ENCODE results near the gene NDRG4. TPM values are rescaled to one million over a fixed set of nuclear protein-coding genes. Genes with fewer than 3 reads are reported as not detected.
"Not testable (repeated sequence)": the region's sequence is repeated elsewhere in the genome, so short reads cannot be mapped to it uniquely, and the experiment has no call there.

The NDRG4 gene
- total RNA-seq, 1 experiment from 2014 or later = 11.9 TPM

GRCh38 chr16:58485184-58485887 lies 14.6 kb upstream of the NDRG4 start:
- Histone ChIP-seq H3K4me3 (ENCODE audit: low read length) (no peak overlapping the region), H3K9me3 (ENCODE audit: low read length) (no peaks in the 10 kb centered on the region), H3K4me1 (ENCODE audit: low read length) (peaks cover 10% of the 10 kb centered on the region), H3K36me3 (ENCODE audit: insufficient read depth, low read length) (no peaks in the 10 kb centered on the region), H4K20me1 (ENCODE audit: insufficient read depth, low read depth, low read length) (no peaks in the 10 kb centered on the region; the same call in 1 of the 2 replicates), H3K27ac (ENCODE audit: low read length) (no peak overlapping the region), H3K4me2 (ENCODE audit: low read depth, low read length, poor library complexity, severe bottlenecking) (no peak overlapping the region), H3K9me2 (replicated peaks; ENCODE audit: insufficient read depth, low read length) (no peaks in the 10 kb centered on the region), H3K79me2 (ENCODE audit: low read length) (no peaks in the 10 kb centered on the region), H3K27me3 (ENCODE audit: low read length) (no peaks in the 10 kb centered on the region), H2AFZ (ENCODE audit: low read length) (no peak overlapping the region), H3K9ac (ENCODE audit: low read length) (no peak overlapping the region)
- DNase-seq = no peak

GRCh38 chr16:58487566-58488351 lies 12.2 kb upstream of the NDRG4 start:
- H2AFZ ChIP-seq (ENCODE audit: low read length) = no peak overlapping the region
- no peak overlapping the region for H3K4me2 ChIP-seq (ENCODE audit: low read depth, low read length, poor library complexity, severe bottlenecking)
- H3K4me1 ChIP-seq (ENCODE audit: low read length) = peaks cover 8% of the 10 kb centered on the region
- DNase-seq = peak; percentile 92
- no peaks in the 10 kb centered on the region; the same call in 1 of the 2 replicates for H4K20me1 ChIP-seq (ENCODE audit: insufficient read depth, low read depth, low read length)
- H3K79me2 ChIP-seq (ENCODE audit: low read length) = no peaks in the 10 kb centered on the region
- H3K4me3 ChIP-seq (ENCODE audit: low read length) = no peak overlapping the region
- H3K9me3 ChIP-seq (ENCODE audit: low read length) = no peaks in the 10 kb centered on the region
- H3K9ac ChIP-seq (ENCODE audit: low read length) = no peak overlapping the region
- H3K27me3 ChIP-seq (ENCODE audit: low read length) = no peaks in the 10 kb centered on the region
- H3K36me3 ChIP-seq (ENCODE audit: insufficient read depth, low read length) = no peaks in the 10 kb centered on the region
- H3K9me2 ChIP-seq (replicated peaks; ENCODE audit: insufficient read depth, low read length) = no peaks in the 10 kb centered on the region
- no peak overlapping the region for H3K27ac ChIP-seq (ENCODE audit: low read length)

- H3K27me3 ChIP-seq (ENCODE audit: low read length) = no peaks in the 10 kb centered on the region
- H3K4me1 ChIP-seq (ENCODE audit: low read length) = peaks cover 10% of the 10 kb centered on the region
- H3K9ac ChIP-seq (ENCODE audit: low read length) = no peak overlapping the region
- H3K9me3 ChIP-seq (ENCODE audit: low read length) = no peaks in the 10 kb centered on the region
- no peak overlapping the region for H3K4me2 ChIP-seq (ENCODE audit: low read depth, low read length, poor library complexity, severe bottlenecking)
- H3K36me3 ChIP-seq (ENCODE audit: insufficient read depth, low read length) = no peaks in the 10 kb centered on the region
- H3K4me3 ChIP-seq (ENCODE audit: low read length) = no peak overlapping the region
- H3K79me2 ChIP-seq (ENCODE audit: low read length) = no peaks in the 10 kb centered on the region
- no peaks in the 10 kb centered on the region; the same call in 1 of the 2 replicates for H4K20me1 ChIP-seq (ENCODE audit: insufficient read depth, low read depth, low read length)
- no peak overlapping the region for H2AFZ ChIP-seq (ENCODE audit: low read length)
- H3K27ac ChIP-seq (ENCODE audit: low read length) = no peak overlapping the region
- no peaks in the 10 kb centered on the region for H3K9me2 ChIP-seq (replicated peaks; ENCODE audit: insufficient read depth, low read length)
- DNase-seq = no peak
Measured at GRCh38 chr16:58488531-58488930, 11.4 kb upstream of the NDRG4 start.

GRCh38 chr16:58490065-58490464 lies 9.9 kb upstream of the NDRG4 start:
- no peak overlapping the region for H3K27ac ChIP-seq (ENCODE audit: low read length)
- H3K36me3 ChIP-seq (ENCODE audit: insufficient read depth, low read length) = no peaks in the 10 kb centered on the region
- no peaks in the 10 kb centered on the region for H3K79me2 ChIP-seq (ENCODE audit: low read length)

DNA sequence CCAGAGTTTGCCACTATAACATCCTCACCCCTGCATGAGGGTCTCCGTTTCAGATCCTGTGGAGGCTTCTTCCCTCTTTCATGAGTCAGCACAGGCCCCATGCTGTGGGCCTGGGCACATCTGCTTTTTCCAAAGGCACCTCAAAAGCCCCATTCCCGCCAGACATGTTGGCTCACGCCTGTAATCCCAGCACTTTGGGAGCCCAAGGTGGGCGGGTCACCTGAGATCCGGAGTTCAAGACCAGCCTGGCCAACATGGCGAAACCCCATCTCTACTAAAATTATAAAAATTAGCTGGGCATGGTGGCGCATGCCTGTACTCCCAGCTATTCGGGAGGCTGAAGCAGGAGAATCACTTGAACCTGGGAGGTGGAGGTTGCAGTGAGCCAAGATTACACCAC lies 9.4 kb upstream of the NDRG4 start:
- not testable (repeated sequence) for H3K9me2 ChIP-seq (replicated peaks; ENCODE audit: insufficient read depth, low read length); H3K79me2 ChIP-seq (ENCODE audit: low read length); H3K9ac ChIP-seq (ENCODE audit: low read length); H3K9me3 ChIP-seq (ENCODE audit: low read length); H3K27me3 ChIP-seq (ENCODE audit: low read length); H3K36me3 ChIP-seq (ENCODE audit: insufficient read depth, low read length); DNase-seq; H3K27ac ChIP-seq (ENCODE audit: low read length); H3K4me2 ChIP-seq (ENCODE audit: low read depth, low read length, poor library complexity, severe bottlenecking); H2AFZ ChIP-seq (ENCODE audit: low read length); H3K4me3 ChIP-seq (ENCODE audit: low read length)
- peaks cover 18% of the 10 kb centered on the region for H3K4me1 ChIP-seq (ENCODE audit: low read length)
- H4K20me1 ChIP-seq (ENCODE audit: insufficient read depth, low read depth, low read length) = peaks cover 13% of the 10 kb centered on the region; the same call in 1 of the 2 replicates

More at GRCh38 chr16:58490065-58490464, 9.9 kb upstream of the NDRG4 start:
- H3K9me3 ChIP-seq (ENCODE audit: low read length) = no peaks in the 10 kb centered on the region
- no peak overlapping the region for H3K4me2 ChIP-seq (ENCODE audit: low read depth, low read length, poor library complexity, severe bottlenecking)
- no peak overlapping the region for H3K4me3 ChIP-seq (ENCODE audit: low read length)
- H3K4me1 ChIP-seq (ENCODE audit: low read length) = peaks cover 13% of the 10 kb centered on the region
- H4K20me1 ChIP-seq (ENCODE audit: insufficient read depth, low read depth, low read length) = peaks cover 8% of the 10 kb centered on the region; the same call in 1 of the 2 replicates
- no peaks in the 10 kb centered on the region for H3K9me2 ChIP-seq (replicated peaks; ENCODE audit: insufficient read depth, low read length)
- H3K9ac ChIP-seq (ENCODE audit: low read length) = no peak overlapping the region
- H3K27me3 ChIP-seq (ENCODE audit: low read length) = no peaks in the 10 kb centered on the region
- H2AFZ ChIP-seq (ENCODE audit: low read length) = no peak overlapping the region
- no peak for DNase-seq

GRCh38 chr16:58492066-58492465 lies 7.9 kb upstream of the NDRG4 start:
- Histone ChIP-seq H3K79me2 (ENCODE audit: low read length) (no peaks in the 10 kb centered on the region), H2AFZ (ENCODE audit: low read length) (no peak overlapping the region), H3K27ac (ENCODE audit: low read length) (no peak overlapping the region), H3K9me3 (ENCODE audit: low read length) (no peaks in the 10 kb centered on the region), H3K4me2 (ENCODE audit: low read depth, low read length, poor library complexity, severe bottlenecking) (no peak overlapping the region), H3K36me3 (ENCODE audit: insufficient read depth, low read length) (no peaks in the 10 kb centered on the region), H3K4me1 (ENCODE audit: low read length) (peaks cover 29% of the 10 kb centered on the region), H3K27me3 (ENCODE audit: low read length) (no peaks in the 10 kb centered on the region), H3K9me2 (replicated peaks; ENCODE audit: insufficient read depth, low read length) (no peaks in the 10 kb centered on the region), H3K9ac (ENCODE audit: low read length) (no peak overlapping the region), H3K4me3 (ENCODE audit: low read length) (no peak overlapping the region), H4K20me1 (ENCODE audit: insufficient read depth, low read depth, low read length) (peaks cover 13% of the 10 kb centered on the region; the same call in 1 of the 2 replicates)
- DNase-seq = no peak

- Histone ChIP-seq H3K27me3 (ENCODE audit: low read length) (no peaks in the 10 kb centered on the region), H3K4me3 (ENCODE audit: low read length) (no peak overlapping the region), H3K36me3 (ENCODE audit: insufficient read depth, low read length) (no peaks in the 10 kb centered on the region), H3K27ac (ENCODE audit: low read length) (no peak overlapping the region), H3K9me3 (ENCODE audit: low read length) (no peaks in the 10 kb centered on the region), H4K20me1 (ENCODE audit: insufficient read depth, low read depth, low read length) (peaks cover 13% of the 10 kb centered on the region; the same call in 1 of the 2 replicates), H3K9ac (ENCODE audit: low read length) (no peak overlapping the region), H3K9me2 (replicated peaks; ENCODE audit: insufficient read depth, low read length) (no peaks in the 10 kb centered on the region), H3K79me2 (ENCODE audit: low read length) (no peaks in the 10 kb centered on the region), H3K4me1 (ENCODE audit: low read length) (peaks cover 29% of the 10 kb centered on the region), H2AFZ (ENCODE audit: low read length) (no peak overlapping the region), H3K4me2 (ENCODE audit: low read depth, low read length, poor library complexity, severe bottlenecking) (no peak overlapping the region)
- no peak for DNase-seq
Measured at GRCh38 chr16:58492735-58493134, 7.2 kb upstream of the NDRG4 start.

DNA sequence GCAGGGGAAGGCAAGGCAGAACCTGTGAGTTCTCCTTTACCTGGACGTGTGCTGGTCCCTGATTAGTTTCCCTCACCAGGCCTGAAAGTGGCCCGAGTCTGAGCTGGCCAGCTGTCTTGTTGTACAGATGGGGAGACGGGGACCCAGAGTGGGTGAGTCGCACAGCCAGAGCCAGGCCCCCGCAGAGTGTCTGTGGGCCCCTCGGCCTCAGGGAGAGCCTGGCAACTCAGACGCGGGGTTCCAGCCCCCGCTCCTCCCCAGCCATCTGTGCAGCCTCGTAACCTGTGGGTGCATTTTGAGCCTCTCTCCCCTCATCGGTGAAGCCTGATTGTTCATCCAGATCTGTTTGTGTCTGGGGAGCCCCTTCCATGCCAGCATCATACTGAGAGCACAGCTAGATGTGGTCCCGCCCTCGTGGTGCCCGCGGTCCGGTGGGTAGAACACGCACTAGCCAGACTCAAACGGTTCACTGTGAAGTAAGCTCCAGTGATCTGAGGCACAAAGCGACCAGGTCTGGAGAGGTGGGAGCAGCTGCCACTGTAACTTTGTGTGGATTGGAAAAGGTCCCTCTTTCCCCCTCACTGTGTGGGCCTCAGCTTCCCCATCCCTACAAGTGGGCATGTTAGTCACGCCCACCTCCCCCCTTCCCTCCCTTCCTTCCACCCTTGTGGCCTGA lies 6.0 kb upstream of the NDRG4 start:
- no peak overlapping the region for H3K4me2 ChIP-seq (ENCODE audit: low read depth, low read length, poor library complexity, severe bottlenecking)
- H3K9ac ChIP-seq (ENCODE audit: low read length) = no peak overlapping the region
- no peak for DNase-seq
- H3K4me1 ChIP-seq (ENCODE audit: low read length) = peaks cover 29% of the 10 kb centered on the region
- H3K36me3 ChIP-seq (ENCODE audit: insufficient read depth, low read length) = no peaks in the 10 kb centered on the region
- H2AFZ ChIP-seq (ENCODE audit: low read length) = no peak overlapping the region
- H3K27me3 ChIP-seq (ENCODE audit: low read length) = no peaks in the 10 kb centered on the region
- H3K79me2 ChIP-seq (ENCODE audit: low read length) = no peaks in the 10 kb centered on the region
- no peak overlapping the region for H3K27ac ChIP-seq (ENCODE audit: low read length)
- H4K20me1 ChIP-seq (ENCODE audit: insufficient read depth, low read depth, low read length) = peaks cover 20% of the 10 kb centered on the region
- H3K9me2 ChIP-seq (replicated peaks; ENCODE audit: insufficient read depth, low read length) = no peaks in the 10 kb centered on the region
- H3K9me3 ChIP-seq (ENCODE audit: low read length) = no peaks in the 10 kb centered on the region
- no peak overlapping the region for H3K4me3 ChIP-seq (ENCODE audit: low read length)

Data from Karpas-422 (cell line).